Cardiac ventricle fibroblast (primary cell): Measurements from ENCODE around the gene CACNA1E. TPM values are rescaled to one million over a fixed set of nuclear protein-coding genes. Genes with fewer than 3 reads are reported as not detected.

Source experiments
- total RNA-seq: library from RNA; depleted of rRNA; stranded (reverse); fragments of >200 nt; gene quantifications from 2 replicates; pipeline ENCODE4 v1.2.3, GENCODE V29; 2015

Gene CACNA1E
- total RNA-seq: not detected in 2 replicates

DNA sequence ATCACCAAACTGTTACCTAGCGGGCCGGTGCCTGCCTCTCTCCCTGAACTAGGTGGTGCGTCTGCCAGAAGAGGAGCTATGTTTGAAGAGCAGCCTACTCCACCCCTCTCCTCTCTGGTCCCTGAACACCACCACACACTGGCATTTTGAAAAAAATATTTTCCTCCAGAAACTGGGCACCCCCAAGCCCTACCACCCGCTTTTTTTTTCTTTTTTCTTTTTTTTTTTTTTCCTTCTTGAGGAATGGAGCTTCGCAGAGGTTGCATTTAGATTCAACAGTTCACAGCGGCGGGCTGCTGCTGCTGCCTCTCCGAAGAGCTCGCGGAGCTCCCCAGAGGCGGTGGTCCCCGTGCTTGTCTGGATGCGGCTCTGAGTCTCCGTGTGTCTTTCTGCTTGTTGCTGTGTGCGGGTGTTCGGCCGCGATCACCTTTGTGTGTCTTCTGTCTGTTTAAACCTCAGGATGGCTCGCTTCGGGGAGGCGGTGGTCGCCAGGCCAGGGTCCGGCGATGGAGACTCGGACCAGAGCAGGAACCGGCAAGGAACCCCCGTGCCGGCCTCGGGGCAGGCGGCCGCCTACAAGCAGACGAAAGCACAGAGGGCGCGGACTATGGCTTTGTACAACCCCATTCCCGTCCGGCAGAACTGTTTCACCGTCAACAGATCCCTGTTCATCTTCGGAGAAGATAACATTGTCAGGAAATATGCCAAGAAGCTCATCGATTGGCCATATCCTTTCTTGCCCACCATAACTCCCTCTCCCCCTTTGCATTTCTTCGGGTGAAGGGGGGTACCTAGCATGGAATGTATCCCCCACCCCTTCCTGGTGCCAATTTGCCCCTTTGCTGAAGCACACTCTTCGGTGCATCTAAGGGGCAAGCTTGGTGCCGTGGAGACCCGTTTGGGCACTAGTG lies at the start of gene CACNA1E:
Gene CACNA1E (plus strand): TSS at position 233 of the 911 bp plus-strand sequence. CDS start 228 bp downstream, at position 461.

